ENCODE results near the gene PRKACB. TPM values are rescaled to one million over a fixed set of nuclear protein-coding genes. Genes with fewer than 3 reads are reported as not detected.

PRKACB gene
- total RNA-seq, 1 donor, result 22.1 TPM

- no peak for TF ChIP-seq CTCF (IDR thresholded peaks at IDR 0.05; ENCODE audit: extremely low read depth, low read depth, low read length)
- H3K36me3 ChIP-seq (ENCODE audit: insufficient read depth, low read length), result no peaks in the 10 kb centered on the region
- H3K27ac ChIP-seq (ENCODE audit: low read depth, low read length), result no peak overlapping the region
- no peak for DNase-seq (ENCODE audit: insufficient read length, low spot score, missing footprints)
- no peaks in the 10 kb centered on the region for H3K27me3 ChIP-seq (ENCODE audit: insufficient read depth, low read length)
- H2AFZ ChIP-seq (ENCODE audit: low read length), result no peak overlapping the region
- no peaks in the 10 kb centered on the region for H3K4me1 ChIP-seq (ENCODE audit: insufficient read depth, low read length)
- no peaks in the 10 kb centered on the region for H4K20me1 ChIP-seq (ENCODE audit: insufficient read depth, low read length)
- no peaks in the 10 kb centered on the region for H3K79me2 ChIP-seq (ENCODE audit: insufficient read depth, low read length)
- no peak overlapping the region for H3K4me3 ChIP-seq (ENCODE audit: insufficient read depth, low read length)
- H3K4me2 ChIP-seq (ENCODE audit: insufficient read depth, low read length), result peak overlapping the region; percentile 14
- no peaks in the 10 kb centered on the region for H3K9me3 ChIP-seq (ENCODE audit: low read depth, low read length)
Observed at GRCh38 chr1:84174051-84174556, 30.0 kb downstream of the PRKACB start.

DNA sequence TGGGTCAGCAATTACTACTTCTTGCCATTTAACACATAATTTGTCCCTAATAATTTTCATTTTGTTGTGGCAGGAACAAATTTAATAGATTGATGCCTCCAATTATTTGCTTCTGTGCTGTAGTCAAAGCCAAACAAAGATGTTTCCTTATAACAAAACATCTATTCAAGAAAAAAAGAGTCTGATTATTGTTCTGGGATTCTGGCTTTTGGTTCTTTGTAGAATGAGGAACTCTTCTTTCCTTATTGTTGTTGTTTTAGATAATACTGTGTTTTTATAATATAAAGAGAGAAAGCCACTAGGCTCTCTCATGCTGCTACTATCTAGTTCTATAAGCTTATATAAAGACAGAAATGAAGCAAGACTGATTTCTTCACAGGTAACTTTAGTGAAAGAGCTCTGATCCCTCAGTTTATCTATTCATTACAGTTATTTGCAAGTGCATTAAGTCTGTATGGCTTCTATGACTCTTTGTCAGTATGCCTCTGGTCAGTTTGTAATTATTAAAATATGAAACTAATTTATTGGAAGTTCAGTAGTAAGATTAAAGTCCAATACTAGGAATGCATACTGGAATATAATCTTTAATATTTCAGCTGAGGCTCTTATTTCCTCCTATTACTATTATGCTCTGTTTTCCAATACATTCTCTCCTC lies 37.4 kb downstream of the PRKACB start:
- Histone ChIP-seq H3K36me3 (ENCODE audit: insufficient read depth, low read length) (no peaks in the 10 kb centered on the region), H4K20me1 (ENCODE audit: insufficient read depth, low read length) (no peaks in the 10 kb centered on the region), H3K4me2 (ENCODE audit: insufficient read depth, low read length) (no peak overlapping the region), H3K4me1 (ENCODE audit: insufficient read depth, low read length) (no peaks in the 10 kb centered on the region), H3K27ac (ENCODE audit: low read depth, low read length) (no peak overlapping the region), H2AFZ (ENCODE audit: low read length) (no peak overlapping the region), H3K27me3 (ENCODE audit: insufficient read depth, low read length) (no peaks in the 10 kb centered on the region), H3K79me2 (ENCODE audit: insufficient read depth, low read length) (no peaks in the 10 kb centered on the region), H3K9me3 (ENCODE audit: low read depth, low read length) (no peaks in the 10 kb centered on the region), H3K4me3 (ENCODE audit: insufficient read depth, low read length) (no peak overlapping the region)
- no peak for TF ChIP-seq CTCF (IDR thresholded peaks at IDR 0.05; ENCODE audit: extremely low read depth, low read depth, low read length)
- peak; percentile 56 for DNase-seq (ENCODE audit: insufficient read length, low spot score, missing footprints)

DNA sequence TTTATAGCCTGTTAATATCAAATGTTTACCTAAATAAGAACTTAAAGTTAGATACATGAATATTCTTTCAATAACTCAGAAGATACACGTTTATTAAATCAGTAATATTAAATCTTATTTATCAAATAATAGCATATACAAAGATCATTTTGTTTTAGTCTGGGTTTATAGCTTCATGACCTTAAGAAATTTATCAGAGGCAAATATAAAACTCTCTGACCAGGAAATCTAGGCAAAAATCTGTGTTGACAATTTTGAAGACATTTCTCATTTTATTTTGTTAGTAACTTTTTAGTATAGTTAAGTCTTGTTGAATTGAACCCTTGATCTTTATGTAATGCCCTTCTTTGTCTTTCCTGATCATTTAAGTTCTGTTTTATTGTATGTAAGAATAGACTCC lies 46.4 kb downstream of the PRKACB start:
- Histone ChIP-seq H3K4me2 (ENCODE audit: insufficient read depth, low read length) (no peak overlapping the region), H4K20me1 (ENCODE audit: insufficient read depth, low read length) (no peaks in the 10 kb centered on the region), H3K27me3 (ENCODE audit: insufficient read depth, low read length) (no peaks in the 10 kb centered on the region), H3K27ac (ENCODE audit: low read depth, low read length) (no peak overlapping the region), H3K9me3 (ENCODE audit: low read depth, low read length) (peaks cover 6% of the 10 kb centered on the region), H3K4me1 (ENCODE audit: insufficient read depth, low read length) (no peaks in the 10 kb centered on the region), H3K36me3 (ENCODE audit: insufficient read depth, low read length) (no peaks in the 10 kb centered on the region), H3K4me3 (ENCODE audit: insufficient read depth, low read length) (no peak overlapping the region), H3K79me2 (ENCODE audit: insufficient read depth, low read length) (no peaks in the 10 kb centered on the region), H2AFZ (ENCODE audit: low read length) (no peak overlapping the region)
- DNase-seq (ENCODE audit: insufficient read length, low spot score, missing footprints), result no peak
- no peak for TF ChIP-seq CTCF (IDR thresholded peaks at IDR 0.05; ENCODE audit: extremely low read depth, low read depth, low read length)

GRCh38 chr1:84192681-84193080 lies 48.6 kb downstream of the PRKACB start:
- no peaks in the 10 kb centered on the region for H3K4me1 ChIP-seq (ENCODE audit: insufficient read depth, low read length)
- no peaks in the 10 kb centered on the region for H3K79me2 ChIP-seq (ENCODE audit: insufficient read depth, low read length)
- no peak overlapping the region for H2AFZ ChIP-seq (ENCODE audit: low read length)
- H3K27ac ChIP-seq (ENCODE audit: low read depth, low read length), result no peak overlapping the region
- H3K9me3 ChIP-seq (ENCODE audit: low read depth, low read length), result peaks cover 6% of the 10 kb centered on the region
- H3K4me2 ChIP-seq (ENCODE audit: insufficient read depth, low read length), result no peak overlapping the region
- H3K4me3 ChIP-seq (ENCODE audit: insufficient read depth, low read length), result no peak overlapping the region
- no peaks in the 10 kb centered on the region for H4K20me1 ChIP-seq (ENCODE audit: insufficient read depth, low read length)
- DNase-seq (ENCODE audit: insufficient read length, low spot score, missing footprints), result no peak
- H3K36me3 ChIP-seq (ENCODE audit: insufficient read depth, low read length), result no peaks in the 10 kb centered on the region
- no peaks in the 10 kb centered on the region for H3K27me3 ChIP-seq (ENCODE audit: insufficient read depth, low read length)
- TF ChIP-seq CTCF (IDR thresholded peaks at IDR 0.05; ENCODE audit: extremely low read depth, low read depth, low read length), result no peak
